HG02759 (cell line): ENCODE results near the gene ERP27.

Source experiments
- ATAC-seq: cut with Tn5 transposase; IDR thresholded peaks from one replicate; pipeline ENCODE4 v1.9.1; 2021; ENCODE audit warnings: mild to moderate bottlenecking, moderate library complexity; ENCODE audit not compliant: unreplicated experiment

The ERP27 gene

DNA sequence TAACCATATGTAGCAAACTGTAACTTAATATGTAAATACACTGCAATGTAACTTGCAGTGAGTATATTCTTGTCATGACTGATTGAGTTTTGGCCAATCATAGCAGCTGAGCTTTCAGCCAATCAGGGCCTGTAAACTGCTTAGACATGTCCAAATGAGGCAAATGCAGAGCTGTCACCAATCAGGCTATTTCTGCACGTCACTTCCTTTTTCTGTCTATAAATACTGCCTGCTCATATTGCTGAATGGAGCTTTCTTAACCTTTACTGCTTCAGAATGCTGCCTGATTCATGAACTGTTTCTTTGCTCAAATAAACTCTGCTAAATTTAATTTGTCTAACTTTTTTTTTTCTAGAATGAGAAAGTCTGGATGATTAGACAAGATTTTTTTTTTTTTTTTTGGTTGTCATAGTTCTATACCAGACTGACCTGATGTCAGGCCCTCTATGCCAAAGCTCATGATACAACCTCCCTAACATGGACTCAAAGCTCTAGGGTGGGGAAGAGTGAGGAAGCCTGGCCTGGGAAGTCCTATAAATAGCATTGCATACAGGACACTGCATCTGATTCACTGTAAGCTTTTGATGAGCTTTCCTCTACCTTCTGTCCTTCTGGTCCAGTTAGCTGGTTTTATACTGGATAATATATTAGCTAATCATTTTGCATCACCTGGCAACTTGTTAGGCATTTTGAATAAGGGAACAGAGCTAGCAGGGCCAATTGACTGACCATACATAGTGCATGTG lies 64.7 kb downstream of the ERP27 start:
- no peak for ATAC-seq

DNA sequence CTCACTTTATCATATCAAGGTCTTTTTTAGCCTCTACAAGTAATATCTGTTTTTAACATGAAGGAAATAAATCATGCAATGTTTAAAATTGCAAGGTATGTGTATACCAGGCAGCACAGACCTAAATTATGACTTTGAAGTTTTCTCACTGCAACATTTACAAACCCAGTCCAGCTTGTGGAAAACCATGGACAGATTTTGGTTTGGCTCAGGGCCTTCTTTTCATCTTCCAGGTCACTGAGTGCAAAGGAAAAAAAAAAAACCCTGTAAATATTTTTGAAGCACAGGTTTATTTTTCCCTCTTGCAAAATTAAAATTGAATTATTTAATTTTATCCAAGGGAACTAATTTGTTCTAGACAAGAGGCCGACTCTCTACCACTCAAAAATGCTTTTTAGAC lies 66.5 kb downstream of the ERP27 start:
- no peak for ATAC-seq

DNA sequence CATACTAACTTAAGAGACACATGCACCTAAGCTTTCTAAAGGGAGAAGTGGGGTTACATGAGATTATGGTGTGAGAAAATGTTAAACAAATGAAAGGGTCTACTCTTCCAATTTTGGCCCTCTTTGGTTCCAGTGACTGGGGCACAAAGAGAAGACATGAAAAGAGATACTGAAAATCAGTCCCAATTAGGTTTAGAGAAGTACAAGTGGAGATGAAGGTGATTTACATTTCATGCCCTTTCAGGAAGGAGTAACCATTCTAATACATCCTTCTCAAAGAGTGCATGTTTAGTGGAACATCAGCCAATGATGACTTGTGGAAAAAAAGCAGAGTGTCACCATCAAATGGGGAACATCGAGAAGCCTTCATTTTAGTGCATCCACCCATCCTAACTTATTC lies 67.1 kb downstream of the ERP27 start:
- no peak for ATAC-seq

DNA sequence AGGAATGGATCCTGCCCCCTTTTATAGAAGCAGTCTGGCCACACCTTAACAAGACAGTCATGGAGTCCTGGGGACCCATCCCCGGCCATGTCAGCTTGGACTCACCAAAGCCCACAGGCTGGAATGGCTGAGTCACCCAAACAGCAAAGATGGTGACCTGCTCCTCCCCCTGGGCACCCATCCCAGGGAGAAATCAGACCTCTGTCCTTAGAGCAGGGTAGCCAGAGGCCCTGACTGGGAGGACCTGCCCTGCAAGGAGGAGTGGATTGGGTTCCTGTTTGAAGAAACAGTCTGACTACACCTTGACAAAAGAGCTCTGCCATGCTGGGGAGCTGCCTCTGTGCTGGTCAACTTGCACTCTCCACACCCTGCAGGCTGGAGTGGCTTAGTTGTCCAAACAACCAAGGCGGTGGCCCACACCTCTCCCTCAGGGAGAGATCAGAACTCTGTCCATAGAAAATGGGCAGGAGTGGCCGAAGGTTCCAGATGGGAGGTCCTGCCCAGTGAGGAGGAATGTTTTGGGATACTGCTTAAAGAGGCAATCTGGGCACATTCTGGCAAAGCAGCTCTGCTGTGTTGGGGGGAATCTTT lies 69.3 kb downstream of the ERP27 start:
- ATAC-seq, result no peak
